Forelimb muscle (tissue), 1 donor: ENCODE data around the gene FCRL1. TPM values are rescaled to one million over a fixed set of nuclear protein-coding genes. Genes with fewer than 3 reads are reported as not detected.

Source experiments
- polyA plus RNA-seq: library from polyadenylated mRNA; unstranded; fragments of 120-200 nt; gene quantifications from one replicate; pipeline ENCODE4 v1.2.1, GENCODE V29; 2013; ENCODE audit not compliant: insufficient read length

Gene FCRL1
- polyA plus RNA-seq, 1 donor: 0.25 TPM

Other genes starting within 250 kb of the FCRL1 start
- not detected for gene FCRL4, start 222.0 kb downstream of the FCRL1 start, polyA plus RNA-seq
- not detected for gene FCRL3, start 119.4 kb downstream of the FCRL1 start, polyA plus RNA-seq
- gene FCRL2, start 43.0 kb downstream of the FCRL1 start, polyA plus RNA-seq: 0.11 TPM
- gene CD5L, start 21.7 kb upstream of the FCRL1 start, polyA plus RNA-seq: 0.06 TPM
- gene KIRREL1, start 173.5 kb upstream of the FCRL1 start, polyA plus RNA-seq: 25.4 TPM